H9 (cell line): ENCODE data around the gene NCAPH2. TPM values are rescaled to one million over a fixed set of nuclear protein-coding genes. Genes with fewer than 3 reads are reported as not detected.

ENCODE experiments used
- DNase-seq: peaks from one replicate; pipeline ENCODE4 v3.0.0-alpha.2; 2017
- H2AFZ ChIP-seq: one replicate; pipeline ENCODE4 v1.6.1; 2013; ENCODE audit warnings: mild to moderate bottlenecking, low read length, control low read depth, moderate library complexity
- H2AK5ac ChIP-seq: 2 replicates; pipeline ENCODE4 v1.6.1; 2013; ENCODE audit warnings: low read length, control low read depth, mixed read lengths; ENCODE audit not compliant: insufficient read length
- H2BK120ac ChIP-seq: one replicate; pipeline ENCODE4 v1.6.1; 2013; ENCODE audit warnings: low read depth, mild to moderate bottlenecking, low read length, control low read depth, inconsistent platforms; ENCODE audit not compliant: poor library complexity, severe bottlenecking
- H2BK12ac ChIP-seq: 2 replicates; pipeline ENCODE4 v1.6.1; 2013; ENCODE audit warnings: low read length, control low read depth, mixed read lengths, low read depth; ENCODE audit not compliant: insufficient read length
- H2BK15ac ChIP-seq: 2 replicates; pipeline ENCODE4 v1.6.1; 2013; ENCODE audit warnings: low read depth, low read length, control low read depth
- H2BK20ac ChIP-seq: one replicate; pipeline ENCODE4 v1.6.1; 2013; ENCODE audit warnings: low read depth, mild to moderate bottlenecking, low read length, control low read depth, inconsistent platforms; ENCODE audit not compliant: poor library complexity, severe bottlenecking
- H2BK5ac ChIP-seq: 2 replicates; pipeline ENCODE4 v1.6.1; 2013; ENCODE audit warnings: low read length, control low read depth, mixed read lengths; ENCODE audit not compliant: insufficient read length
- H3K14ac ChIP-seq: 2 replicates; pipeline ENCODE4 v1.6.1; 2013; ENCODE audit warnings: low read length, control low read depth; ENCODE audit not compliant: insufficient read depth
- H3K18ac ChIP-seq: 2 replicates; pipeline ENCODE4 v1.6.1; 2013; ENCODE audit warnings: low read depth, mild to moderate bottlenecking, mixed read lengths, low read length, control low read depth; ENCODE audit not compliant: insufficient read length
- H3K23ac ChIP-seq: 2 replicates; pipeline ENCODE4 v1.6.1; 2013; ENCODE audit warnings: low read length, control low read depth, mixed read lengths, low read depth; ENCODE audit not compliant: insufficient read length
- H3K23me2 ChIP-seq: 2 replicates; pipeline ENCODE4 v1.6.1; 2013; ENCODE audit warnings: low read depth, mild to moderate bottlenecking, mixed read lengths, low read length, control low read depth; ENCODE audit not compliant: insufficient read length, poor library complexity, severe bottlenecking
- H3K27ac ChIP-seq: 2 replicates; pipeline ENCODE4 v1.5.1; 2013; ENCODE audit warnings: low read length, control low read depth, mixed read lengths, low read depth; ENCODE audit not compliant: insufficient read length
- H3K27me3 ChIP-seq: 2 replicates; pipeline ENCODE4 v1.6.1; 2013; ENCODE audit warnings: low read length, control low read depth, inconsistent platforms; ENCODE audit not compliant: insufficient read depth
- H3K4ac ChIP-seq: 2 replicates; pipeline ENCODE4 v1.6.1; 2013; ENCODE audit warnings: low read depth, mild to moderate bottlenecking, control low read depth, inconsistent platforms, low read length, moderate library complexity
- H3K4me1 ChIP-seq: 2 replicates; pipeline ENCODE4 v1.6.1; 2013; ENCODE audit warnings: low read length, control low read depth, inconsistent platforms; ENCODE audit not compliant: insufficient read depth
- H3K4me2 ChIP-seq: 2 replicates; pipeline ENCODE4 v1.6.1; 2013; ENCODE audit warnings: low read length, control low read depth, mixed read lengths; ENCODE audit not compliant: insufficient read length, insufficient read depth
- H3K56ac ChIP-seq: 2 replicates; pipeline ENCODE4 v1.6.1; 2013; ENCODE audit warnings: low read depth, mild to moderate bottlenecking, mixed read lengths, low read length, control low read depth; ENCODE audit not compliant: insufficient read length
- H3K79me1 ChIP-seq: 2 replicates; pipeline ENCODE4 v1.6.1; 2013; ENCODE audit warnings: low read depth, mild to moderate bottlenecking, moderate library complexity, low read length, control low read depth, inconsistent platforms; ENCODE audit not compliant: insufficient read depth, poor library complexity, severe bottlenecking
- H3K79me2 ChIP-seq: 2 replicates; pipeline ENCODE4 v1.6.1; 2013; ENCODE audit warnings: low read length, control low read depth, inconsistent platforms; ENCODE audit not compliant: insufficient read depth
- H3K9ac ChIP-seq: 2 replicates; pipeline ENCODE4 v1.6.1; 2013; ENCODE audit warnings: low read length, control low read depth, mixed read lengths; ENCODE audit not compliant: insufficient read length; ENCODE audit errors: extremely low read depth
- H3K9me3 ChIP-seq: one replicate; pipeline ENCODE4 v1.6.1; 2013; ENCODE audit warnings: low read depth, low read length, inconsistent platforms; ENCODE audit not compliant: control insufficient read depth
- H3T11ph ChIP-seq: one replicate; pipeline ENCODE4 v1.6.1; 2013; ENCODE audit warnings: mild to moderate bottlenecking, low read length, control low read depth, inconsistent platforms
- H4K20me1 ChIP-seq: one replicate; pipeline ENCODE4 v1.6.1; 2013; ENCODE audit not compliant: control insufficient read depth, insufficient read length, insufficient read depth
- H4K5ac ChIP-seq: 2 replicates; pipeline ENCODE4 v1.6.1; 2013; ENCODE audit warnings: low read depth, mild to moderate bottlenecking, mixed read lengths, low read length, control low read depth; ENCODE audit not compliant: insufficient read length
- H4K8ac ChIP-seq: replicated peaks from 2 replicates; pipeline ENCODE4 v1.6.1; 2013; ENCODE audit warnings: low read length, control low read depth, mixed read lengths, low read depth; ENCODE audit not compliant: insufficient read length
- H4K91ac ChIP-seq: 2 replicates; pipeline ENCODE4 v1.6.1; 2013; ENCODE audit warnings: low read depth, mild to moderate bottlenecking, moderate library complexity, mixed read lengths, low read length, control low read depth; ENCODE audit not compliant: insufficient read length
- H3K27ac Mint-ChIP-seq, 3 experiments: 2 replicates in 2 of 3; 3 replicates in 1 of 3; pipeline ENCODE4 v1.8.0; 2020 to 2021; ENCODE audit warnings: mixed read lengths in 3 of 3, mild to moderate bottlenecking in 1 of 3, moderate library complexity in 1 of 3
- H3K27me3 Mint-ChIP-seq: 2 replicates; pipeline ENCODE4 v1.8.0; 2021; ENCODE audit warnings: low read depth, mild to moderate bottlenecking, moderate library complexity, mixed read lengths
- H3K36me3 Mint-ChIP-seq, 3 experiments: 2 replicates in 2 of 3; 3 replicates in 1 of 3; pipeline ENCODE4 v1.8.0; 2020 to 2021; ENCODE audit warnings: low read depth in 3 of 3, mixed read lengths in 3 of 3; ENCODE audit not compliant: insufficient read depth in 1 of 3
- H3K4me1 Mint-ChIP-seq, 2 experiments: 2 replicates each; pipeline ENCODE4 v1.8.0; 2020; ENCODE audit warnings: mixed read lengths in 2 of 2
- H3K4me3 Mint-ChIP-seq, 2 experiments: 2 replicates in 1 of 2; 3 replicates in 1 of 2; pipeline ENCODE4 v1.8.0; 2020 to 2021; ENCODE audit warnings: mild to moderate bottlenecking in 2 of 2, mixed read lengths in 2 of 2, moderate library complexity in 1 of 2
- H3K9me3 Mint-ChIP-seq, 2 experiments: 2 replicates in 1 of 2; 3 replicates in 1 of 2; pipeline ENCODE4 v1.8.0; 2020; ENCODE audit warnings: mild to moderate bottlenecking in 2 of 2, mixed read lengths in 2 of 2, moderate library complexity in 1 of 2
- WGBS: extraction: QIAGEN DNeasy Blood & Tissue Kit; methylation state at CpG from one replicate; pipeline ENCODE4 v1.1.7; 2013; ENCODE audit warnings: missing lambda C conversion rate, low lambda C conversion rate, mixed read lengths; ENCODE audit not compliant: insufficient read length; ENCODE audit errors: extremely low coverage; 5-methylcytosine and 5-hydroxymethylcytosine counted together
- total RNA-seq: library from RNA; stranded (reverse); gene quantifications from 2 replicates; pipeline ENCODE4 v1.2.1, GENCODE V29; 2021
- TF ChIP-seq, protein P1 (sequence below): fragments of 200-600 bp; sonication (generic); conservative IDR thresholded peaks from 3 replicates; pipeline ENCODE4 v1.8.0; 2021; ENCODE audit warnings: antibody characterized with exemption, mild to moderate bottlenecking

NCAPH2 gene
- total RNA-seq, 1 experiment from 2014 or later = 76.2 TPM

DNA sequence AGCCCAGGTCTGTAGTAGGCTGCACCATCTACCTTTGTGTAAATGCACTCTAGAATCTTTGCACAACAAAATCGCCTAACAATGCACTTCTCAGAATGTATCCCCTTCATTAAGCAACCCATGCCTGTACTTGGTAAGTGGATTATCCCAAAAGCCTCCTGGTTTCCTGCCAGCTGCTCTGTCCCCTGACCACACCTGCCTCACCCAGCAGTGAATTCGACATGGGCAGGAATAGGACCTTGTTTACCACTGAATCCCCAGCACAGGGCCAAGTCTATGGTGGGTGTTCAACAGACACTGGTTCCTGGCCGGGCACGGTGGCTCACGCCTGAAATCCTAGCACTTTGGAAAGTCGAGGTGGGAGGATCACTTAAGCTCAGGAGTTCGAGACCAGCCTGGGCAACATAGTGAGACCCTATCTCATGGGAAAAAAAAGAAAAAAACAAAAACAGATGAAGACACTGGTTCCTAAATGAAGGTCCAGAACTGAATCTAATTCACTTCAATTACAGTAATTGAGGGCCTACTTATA, 59.8 kb downstream of the NCAPH2 start:
- Mint-ChIP-seq H3K27me3 (peaks cover 15% of the 10 kb centered on the region), H3K9me3 (no peaks in the 10 kb centered on the region), H3K4me1 (peaks cover 5 to 6% of the 10 kb centered on the region in 2 experiments; a peak in 3 of 4 replicates), H3K27ac (peak overlapping the region in 1 of 3 experiments; percentile 53; a peak in 1 of 7 replicates), H3K36me3 (peaks cover 13 to 52% (median 49%) of the 10 kb centered on the region in 3 experiments; a peak in 6 of 7 replicates), H3K4me3 (no peak overlapping the region)
- Histone ChIP-seq H3K56ac (no peak overlapping the region), H3K79me2 (no peaks in the 10 kb centered on the region), H2AK5ac (no peak overlapping the region), H3K14ac (no peak overlapping the region), H3K9ac (no peak overlapping the region), H3K9me3 (no peaks in the 10 kb centered on the region), H3K4me2 (no peak overlapping the region), H4K91ac (no peak overlapping the region), H2BK15ac (no peak overlapping the region), H2BK20ac (no peak overlapping the region), H3K4me1 (no peaks in the 10 kb centered on the region), H3K23me2 (no peaks in the 10 kb centered on the region), H2BK120ac (no peak overlapping the region), H4K5ac (no peak overlapping the region), H3K27me3 (no peaks in the 10 kb centered on the region), H3K23ac (no peak overlapping the region), H2BK12ac (no peak overlapping the region), H3K27ac (no peak overlapping the region), H3T11ph (no peak overlapping the region), H2BK5ac (no peak overlapping the region), H3K79me1 (no peaks in the 10 kb centered on the region), H3K18ac (no peak overlapping the region), H4K20me1 (no peaks in the 10 kb centered on the region), H3K4ac (no peak overlapping the region), H2AFZ (no peak overlapping the region), H4K8ac (no peak overlapping the region)
- no peak for DNase-seq
- TF ChIP-seq, protein P1, sequence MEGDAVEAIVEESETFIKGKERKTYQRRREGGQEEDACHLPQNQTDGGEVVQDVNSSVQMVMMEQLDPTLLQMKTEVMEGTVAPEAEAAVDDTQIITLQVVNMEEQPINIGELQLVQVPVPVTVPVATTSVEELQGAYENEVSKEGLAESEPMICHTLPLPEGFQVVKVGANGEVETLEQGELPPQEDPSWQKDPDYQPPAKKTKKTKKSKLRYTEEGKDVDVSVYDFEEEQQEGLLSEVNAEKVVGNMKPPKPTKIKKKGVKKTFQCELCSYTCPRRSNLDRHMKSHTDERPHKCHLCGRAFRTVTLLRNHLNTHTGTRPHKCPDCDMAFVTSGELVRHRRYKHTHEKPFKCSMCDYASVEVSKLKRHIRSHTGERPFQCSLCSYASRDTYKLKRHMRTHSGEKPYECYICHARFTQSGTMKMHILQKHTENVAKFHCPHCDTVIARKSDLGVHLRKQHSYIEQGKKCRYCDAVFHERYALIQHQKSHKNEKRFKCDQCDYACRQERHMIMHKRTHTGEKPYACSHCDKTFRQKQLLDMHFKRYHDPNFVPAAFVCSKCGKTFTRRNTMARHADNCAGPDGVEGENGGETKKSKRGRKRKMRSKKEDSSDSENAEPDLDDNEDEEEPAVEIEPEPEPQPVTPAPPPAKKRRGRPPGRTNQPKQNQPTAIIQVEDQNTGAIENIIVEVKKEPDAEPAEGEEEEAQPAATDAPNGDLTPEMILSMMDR = no peak
- no CpG with 5 or more reads among the region's 7 CpGs for WGBS
